Esophagus mucosa (tissue), 1 donor: ENCODE data around the gene NBAS. TPM values are rescaled to one million over a fixed set of nuclear protein-coding genes. Genes with fewer than 3 reads are reported as not detected.
"Not testable (repeated sequence)": the region's sequence is repeated elsewhere in the genome, so short reads cannot be mapped to it uniquely, and the experiment has no call there.

Experiments used
- ATAC-seq: fragments of 200-7000 bp; cut with Tn5 transposase; one replicate; pipeline ENCODE4 v1.9.1; 2020
- total RNA-seq: library from RNA; stranded (reverse); gene quantifications from one replicate; pipeline ENCODE4 v1.2.4, GENCODE V29; 2023
- donor health status: DM: yes; HTN: yes; CAD: no.

Gene NBAS
- total RNA-seq, 1 donor from 2014 or later, result 25.1 TPM

GRCh38 chr2:15253247-15253646, 307.9 kb downstream of the NBAS start:
- ATAC-seq, result no peak

DNA sequence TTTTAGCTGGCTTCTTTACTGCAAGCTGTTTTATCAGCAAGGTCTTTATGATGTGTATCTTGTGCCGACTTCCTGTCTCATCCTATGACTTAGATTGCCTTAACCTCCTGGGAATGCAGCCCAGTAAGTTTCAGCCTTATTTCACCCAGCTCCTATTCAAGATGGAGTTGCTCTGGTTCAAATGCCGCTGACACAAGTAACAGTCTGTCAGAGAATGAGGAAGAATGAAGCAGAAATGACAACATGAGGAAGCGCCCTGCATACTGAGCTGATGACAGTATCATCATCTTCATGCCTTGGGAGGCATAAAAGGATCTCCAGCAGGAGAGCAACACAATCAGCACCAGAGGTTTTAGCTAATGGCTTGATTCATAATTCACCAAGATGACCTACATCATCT, 309.4 kb downstream of the NBAS start:
- ATAC-seq, result no peak

DNA sequence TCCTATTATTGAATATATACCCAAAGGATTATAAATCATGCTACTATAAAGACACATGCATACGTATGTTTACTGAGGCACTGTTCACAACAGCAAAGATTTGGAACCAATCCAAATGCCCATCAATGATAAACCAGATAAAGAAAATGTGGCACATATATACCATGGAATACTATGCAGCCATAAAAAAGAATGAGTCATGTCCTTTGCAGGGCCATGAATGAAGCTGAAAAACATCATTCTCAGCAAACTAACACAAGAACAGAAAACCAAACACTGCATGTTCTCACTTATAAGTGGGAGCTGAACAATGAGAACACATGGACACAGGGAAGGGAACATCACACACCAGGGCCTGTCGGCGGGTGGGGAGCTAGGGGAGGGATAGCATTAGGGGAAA, 310.2 kb downstream of the NBAS start:
- not testable (repeated sequence) for ATAC-seq

DNA sequence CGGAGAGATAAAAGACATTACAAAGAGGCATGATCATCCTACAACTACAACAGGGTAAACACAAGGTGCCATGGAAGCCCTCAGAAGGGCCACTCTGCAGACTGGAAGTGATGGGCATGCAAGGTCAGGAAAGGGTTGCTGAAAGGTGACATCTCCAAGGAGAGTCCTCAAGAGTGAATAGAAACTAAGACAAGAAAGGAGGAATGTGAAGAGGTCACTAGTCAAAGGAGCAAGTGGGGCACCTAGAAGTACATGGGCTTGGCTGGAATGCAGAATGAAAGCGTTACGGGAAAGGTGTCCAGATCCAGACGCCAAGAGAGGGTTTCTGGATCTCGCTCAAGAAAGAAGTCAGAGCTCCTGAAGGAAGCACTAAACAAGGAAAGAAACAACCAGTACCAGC, 314.3 kb downstream of the NBAS start:
- ATAC-seq, result no peak

DNA sequence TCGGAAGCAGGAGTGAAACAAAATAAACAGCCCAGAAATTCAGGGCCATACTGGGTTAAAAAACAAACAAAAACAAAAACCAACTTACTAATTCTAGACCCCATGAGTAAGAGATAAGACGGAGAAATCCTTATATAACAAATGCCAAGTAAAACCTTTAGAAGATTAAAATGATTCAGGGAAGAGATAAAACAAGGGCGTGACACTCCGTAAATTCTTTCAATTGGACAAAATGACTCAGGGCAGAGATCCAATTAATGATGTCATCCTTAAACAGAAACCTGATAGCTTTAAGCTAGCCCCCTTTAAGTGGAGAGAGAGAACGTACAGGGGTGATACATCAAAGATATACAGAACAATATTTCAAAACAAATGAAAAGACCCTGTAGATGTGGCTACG, 317.4 kb downstream of the NBAS start:
- no peak for ATAC-seq

DNA sequence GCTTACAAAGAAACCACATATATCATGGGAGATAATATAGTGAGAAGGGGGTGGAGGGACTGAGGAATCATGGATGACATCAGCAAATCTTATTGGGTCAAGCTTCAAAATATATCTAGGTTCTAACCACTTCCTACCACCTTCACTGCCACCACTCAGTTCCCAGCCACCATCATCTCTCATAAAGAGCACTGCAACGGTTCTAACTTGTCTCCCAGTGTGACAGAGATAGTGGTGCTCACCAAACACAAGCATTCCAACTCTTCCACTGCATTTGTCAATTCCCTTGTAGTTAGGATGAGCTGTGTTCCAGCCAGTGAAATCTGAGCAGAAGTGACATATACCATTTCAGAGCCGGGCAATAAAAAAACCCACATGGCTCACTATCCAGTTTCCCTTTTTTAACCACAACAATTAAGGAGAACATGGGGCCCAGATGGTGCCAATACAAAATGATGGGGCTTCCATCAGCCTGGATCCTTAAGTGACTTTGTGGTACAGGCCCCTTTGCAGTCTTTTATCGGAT, 318.1 kb downstream of the NBAS start:
- ATAC-seq, result no peak

- ATAC-seq, result no peak
Observed at GRCh38 chr2:15241929-15242328, 319.2 kb downstream of the NBAS start.

GRCh38 chr2:15241201-15241600, 319.9 kb downstream of the NBAS start:
- peak; percentile 31 for ATAC-seq

GRCh38 chr2:15238028-15238427, 323.1 kb downstream of the NBAS start:
- ATAC-seq, result no peak

GRCh38 chr2:15230599-15231192, 330.4 kb downstream of the NBAS start:
- ATAC-seq, result no peak

DNA sequence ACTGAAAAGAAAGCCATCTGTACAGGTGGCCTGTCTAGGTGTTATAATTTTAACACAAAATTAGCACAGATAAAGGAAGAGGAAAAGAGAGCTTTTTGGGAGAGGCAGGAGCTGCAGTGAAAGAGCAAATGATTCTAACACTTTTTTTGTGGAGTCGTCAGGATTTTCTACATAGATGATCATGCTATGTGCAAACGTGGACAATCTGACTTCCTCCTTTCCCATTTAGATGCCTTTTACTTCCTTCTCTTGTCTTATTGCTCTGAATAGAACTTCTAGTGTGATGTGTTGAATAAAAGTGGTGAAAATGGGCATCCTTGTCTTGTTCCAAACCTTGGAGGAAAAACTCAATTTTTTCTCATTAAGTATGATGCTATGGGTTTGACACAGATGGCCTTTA, 334.5 kb downstream of the NBAS start:
- ATAC-seq, result no peak

DNA sequence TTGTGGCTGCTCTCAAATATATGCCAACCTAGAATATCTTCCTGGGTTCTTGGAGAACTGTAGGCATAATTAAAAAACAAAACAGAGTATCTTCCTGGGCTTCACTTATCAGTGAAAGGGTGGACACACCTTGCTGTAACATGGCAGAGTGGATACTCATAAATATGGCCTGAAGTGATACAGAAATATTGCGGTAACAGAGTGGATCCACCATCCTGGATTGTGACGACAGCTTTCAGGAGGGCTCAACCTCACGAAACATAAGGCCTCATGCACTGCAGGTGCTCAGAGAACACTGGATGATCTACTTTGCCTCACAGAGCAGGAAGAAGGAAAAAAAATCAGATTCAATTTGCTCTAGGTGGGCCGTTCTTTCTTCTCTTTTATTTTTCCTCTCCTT, 336.0 kb downstream of the NBAS start:
- no peak for ATAC-seq

GRCh38 chr2:15224641-15225040, 336.5 kb downstream of the NBAS start:
- ATAC-seq, result no peak

DNA sequence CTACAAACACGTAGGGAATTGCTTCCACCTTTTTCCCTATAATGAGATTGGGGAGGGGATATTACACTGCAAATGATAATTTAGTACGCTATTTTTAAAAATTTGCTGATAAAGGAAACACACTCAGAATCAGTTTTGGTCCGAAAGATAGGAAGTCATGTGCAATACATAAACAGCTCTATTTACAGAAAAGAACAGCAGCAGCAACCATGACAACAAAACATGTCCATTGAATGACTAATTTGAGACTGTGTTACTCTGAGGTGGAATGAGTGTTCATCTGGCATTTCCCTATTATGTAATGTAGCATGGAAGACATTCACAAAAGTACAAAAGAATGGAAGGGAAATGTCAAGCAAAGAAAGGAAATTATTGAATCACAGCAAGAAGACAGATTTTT, 337.2 kb downstream of the NBAS start:
- no peak for ATAC-seq

DNA sequence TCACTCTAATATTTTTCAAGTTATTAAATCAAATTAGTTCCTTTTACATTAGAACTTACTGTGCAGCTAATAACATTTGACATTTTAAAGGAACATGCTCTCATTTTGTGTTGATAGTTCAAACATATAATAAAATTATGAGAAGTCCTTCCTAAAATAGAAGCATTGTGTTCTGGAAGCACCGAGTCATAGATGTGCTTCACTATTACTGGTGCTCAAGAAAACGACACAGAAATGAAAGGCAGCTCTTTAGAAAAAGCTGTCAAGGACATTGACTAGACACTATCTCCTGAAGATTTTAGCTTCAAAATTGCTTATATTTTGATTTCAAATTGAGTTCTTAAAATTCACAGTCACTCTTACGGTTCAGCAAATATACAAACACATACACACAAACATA, 338.3 kb downstream of the NBAS start:
- ATAC-seq, result no peak

DNA sequence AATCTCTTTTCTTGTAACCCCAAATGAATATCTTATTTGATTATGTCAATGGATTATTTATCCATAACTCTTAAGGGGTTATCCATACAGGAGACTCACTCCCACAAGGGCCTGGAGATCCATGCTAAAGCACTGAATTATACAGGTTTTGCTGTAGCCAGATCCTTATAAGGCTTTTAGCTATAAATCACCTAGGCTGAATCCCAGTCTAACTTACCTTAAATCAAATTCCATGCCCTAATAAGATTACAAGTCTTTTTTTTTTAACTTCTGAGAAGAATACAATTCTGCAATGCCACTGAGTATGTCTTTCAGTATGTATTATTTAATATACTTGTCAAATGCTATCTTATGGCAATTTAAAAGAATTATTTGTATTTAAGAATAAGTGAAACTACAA, 340.5 kb downstream of the NBAS start:
- no peak for ATAC-seq

GRCh38 chr2:15218423-15219086, 342.6 kb downstream of the NBAS start:
- ATAC-seq, result no peak

DNA sequence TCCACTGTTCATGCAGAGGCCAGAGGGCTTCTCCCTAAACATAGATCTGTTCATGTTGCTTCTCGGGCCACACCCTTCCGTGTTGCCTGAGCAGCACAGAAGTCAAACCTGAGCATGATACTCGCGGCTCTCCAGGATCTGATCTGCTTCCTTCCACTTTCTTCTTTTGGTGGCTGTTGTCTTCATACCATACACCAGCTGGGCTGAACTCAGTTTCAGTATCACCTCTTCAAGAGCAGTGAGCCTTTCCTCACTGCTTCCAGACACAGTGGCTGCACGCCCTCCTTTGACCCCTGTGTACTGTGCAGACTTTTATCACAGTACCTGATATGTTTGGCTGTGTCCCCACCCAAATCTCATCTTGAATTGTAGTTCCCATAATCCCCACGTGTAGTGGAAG, 348.9 kb downstream of the NBAS start:
- ATAC-seq, result no peak

DNA sequence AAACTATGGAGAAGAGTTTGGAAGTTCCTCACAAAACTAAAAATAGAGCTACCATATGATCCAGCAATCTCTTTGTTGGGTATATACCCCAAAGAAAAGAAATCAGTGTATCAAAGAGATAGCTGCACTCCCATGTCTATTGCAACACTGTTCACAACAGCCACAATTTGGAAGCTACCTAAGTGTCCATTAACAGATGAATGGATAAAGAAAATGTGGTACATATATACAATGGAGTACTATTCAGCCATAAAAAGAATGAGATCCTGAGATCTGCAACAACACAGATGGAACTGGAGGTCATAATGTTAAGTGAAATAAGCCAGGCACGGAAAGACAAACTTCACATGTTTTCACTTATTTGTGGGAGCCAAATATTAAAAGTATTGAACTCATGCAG, 350.6 kb downstream of the NBAS start:
- ATAC-seq, result not testable (repeated sequence)

GRCh38 chr2:15206419-15206818, 354.7 kb downstream of the NBAS start:
- ATAC-seq, result no peak

DNA sequence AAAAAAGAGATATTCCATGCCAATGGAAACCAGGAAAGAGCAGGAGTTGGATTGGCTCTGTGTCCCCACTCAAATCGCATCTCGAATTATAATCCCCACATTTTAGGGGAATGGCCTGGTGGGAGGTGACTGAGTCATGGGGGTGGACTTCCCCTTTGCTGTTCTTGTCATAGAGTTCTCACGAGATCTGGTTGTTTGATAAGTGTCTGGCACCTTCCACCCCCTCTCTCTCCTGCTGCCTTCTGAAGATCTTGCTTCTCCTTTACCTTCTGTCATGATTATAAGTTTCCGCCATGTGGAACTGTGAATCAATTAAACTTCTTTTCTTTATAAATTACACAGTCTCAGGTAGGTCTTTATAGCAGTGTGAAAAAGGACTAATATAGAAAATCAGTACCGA, 355.6 kb downstream of the NBAS start:
- no peak for ATAC-seq

DNA sequence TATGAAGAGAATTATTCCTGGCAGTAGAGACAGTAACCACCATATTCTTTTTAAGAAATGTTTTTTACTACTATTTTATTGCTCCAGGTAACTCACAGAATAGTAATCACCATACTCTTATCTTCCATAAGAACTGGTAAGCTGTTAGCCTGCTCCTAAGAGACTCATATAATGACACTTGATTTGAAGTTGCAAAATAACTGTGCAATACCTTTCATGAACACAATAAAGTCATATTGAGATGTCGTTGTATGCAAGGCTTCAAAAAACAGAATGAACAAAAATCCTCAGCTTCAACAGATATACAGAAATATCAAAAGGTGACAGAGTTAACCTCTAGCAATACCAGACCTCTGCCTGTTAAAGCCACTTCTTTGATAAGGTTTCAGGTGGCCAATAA, 360.1 kb downstream of the NBAS start:
- ATAC-seq, result no peak

GRCh38 chr2:15200581-15200980, 360.6 kb downstream of the NBAS start:
- ATAC-seq, result no peak

DNA sequence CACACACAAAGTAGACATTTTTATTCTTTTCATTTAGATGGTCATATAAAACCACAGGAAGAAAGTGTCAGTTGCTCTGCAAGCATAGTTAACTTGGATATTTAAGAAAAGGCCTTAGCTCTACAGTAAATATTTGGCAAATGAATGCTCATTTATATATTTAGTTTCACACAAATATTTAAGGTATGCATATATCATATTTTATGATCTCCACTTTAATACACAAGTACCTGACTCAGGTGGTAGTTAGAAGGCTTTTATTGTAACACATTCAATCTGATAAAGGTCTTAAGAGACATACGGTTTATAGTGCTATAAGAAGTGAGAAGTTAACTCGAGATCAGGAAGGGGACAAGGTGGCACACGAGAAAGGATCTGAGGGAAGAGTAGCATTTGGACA, 363.1 kb downstream of the NBAS start:
- ATAC-seq, result no peak

GRCh38 chr2:15195813-15196212, 365.3 kb downstream of the NBAS start:
- no peak for ATAC-seq
